GM12891 (cell line): ENCODE measurements around the gene TAAR5.

Experiments used
- PAX5 ChIP-seq: IDR thresholded peaks from 2 replicates; pipeline ENCODE4 v1.6.1; 2011; ENCODE audit warnings: low read length, moderate library complexity, mild to moderate bottlenecking; ENCODE audit not compliant: insufficient read depth, severe bottlenecking
- POLR2A ChIP-seq: IDR thresholded peaks from 2 replicates; pipeline ENCODE4 v1.6.1; 2011; ENCODE audit warnings: low read depth, low read length, control low read depth
- POLR2AphosphoS5 ChIP-seq: IDR thresholded peaks from 2 replicates; pipeline ENCODE4 v1.6.1; 2011; ENCODE audit warnings: low read depth, low read length, control low read depth
- POU2F2 ChIP-seq: IDR thresholded peaks from 2 replicates; pipeline ENCODE4 v1.6.1; 2011; ENCODE audit warnings: low read depth, mild to moderate bottlenecking, control low read depth, low read length, moderate library complexity
- SPI1 ChIP-seq: IDR thresholded peaks from 2 replicates; pipeline ENCODE4 v1.6.1; 2011; ENCODE audit warnings: low read depth, low read length, control low read depth
- TAF1 ChIP-seq: IDR thresholded peaks from 2 replicates; pipeline ENCODE4 v1.6.1; 2011; ENCODE audit warnings: low read depth, low read length, control low read depth

DNA sequence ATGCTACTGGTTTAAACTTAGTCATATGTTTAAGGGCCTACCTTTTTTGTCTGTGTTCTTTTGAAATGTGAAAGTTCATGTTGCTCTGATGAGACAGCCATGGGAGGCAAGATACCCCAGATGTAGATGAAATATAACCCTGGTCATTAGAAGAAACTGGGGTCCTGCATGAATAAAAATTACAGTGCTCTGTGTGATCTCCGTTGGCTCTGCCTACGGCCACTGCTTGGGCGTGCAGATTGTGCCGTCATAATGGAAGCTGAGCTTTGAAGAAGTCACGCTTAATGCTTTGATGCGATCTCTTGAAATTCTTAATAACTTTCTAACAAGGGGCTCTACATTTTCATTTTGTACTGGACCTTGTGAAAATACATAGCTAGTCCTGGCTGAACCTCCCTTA, 34.6 kb upstream of the TAAR5 start, which contains the start of gene TAAR2:
- no peak for TF ChIP-seq POLR2A
- TF ChIP-seq TAF1, result no peak
- no peak for TF ChIP-seq POLR2AphosphoS5
- no peak for TF ChIP-seq SPI1
- TF ChIP-seq POU2F2, result no peak
- TF ChIP-seq PAX5, result no peak
